HCT116 (cell line): ENCODE results near the gene MAP1LC3B2. TPM values are rescaled to one million over a fixed set of nuclear protein-coding genes. Genes with fewer than 3 reads are reported as not detected.

Experiments used
- ATAC-seq: fragments of 200-7000 bp; cut with Tn5 transposase; 2 replicates; pipeline ENCODE4 v1.9.1; 2020; ENCODE audit warnings: mild to moderate bottlenecking, moderate library complexity
- BruUV-seq: library from RNA; stranded (reverse); fragments of 400-500 nt; replicated peaks from 2 replicates; lab custom pipeline; 2021; lab: Mats Ljungman, UMichigan
- CTCF ChIA-PET: fragments of 300-600 bp; sonication (Branson Sonifier 250); formaldehyde crosslinking; loops from one replicate; lab custom pipeline; 2021; ENCODE audit warnings: antibody characterized with exemption; lab: Charles Lee
- POLR2A ChIA-PET: fragments of 300-600, 350-600 bp; sonication (Branson Sonifier 250); formaldehyde crosslinking; loops from one replicate; lab custom pipeline; 2021; ENCODE audit warnings: antibody characterized with exemption; lab: Charles Lee
- RAD21 ChIA-PET, 2 experiments: fragments of 300-600 bp; sonication (Branson Sonifier 250); formaldehyde crosslinking; loops; one replicate each; lab custom pipeline; 2023; ENCODE audit warnings: low total read pairs in 2 of 2; ENCODE audit not compliant: uncharacterized antibody in 2 of 2, unreplicated experiment in 2 of 2, low non-redundant PET in 1 of 2; lab: Charles Lee
- DNase-seq: peaks from one replicate; pipeline ENCODE4 v3.0.0-alpha.2; 2010; ENCODE audit warnings: low read depth, low spot score
- H2AFZ ChIP-seq: fragments of 200-600 bp; shearing (Covaris generic), sonication (generic); 2 replicates; pipeline ENCODE4 v1.6.1; 2017; ENCODE audit warnings: low read depth, mixed run types, mixed read lengths, antibody characterized with exemption, low read length; ENCODE audit not compliant: poor library complexity, severe bottlenecking
- H3K27ac ChIP-seq: 2 replicates; pipeline ENCODE4 v1.5.1; 2012; ENCODE audit warnings: low read depth, low read length
- H3K27me3 ChIP-seq: fragments of 200-600 bp; sonication (generic); 2 replicates; pipeline ENCODE4 v1.6.1; 2016; ENCODE audit warnings: mixed run types, low read length, mixed read lengths; ENCODE audit not compliant: insufficient read depth
- H3K36me3 ChIP-seq, 2 experiments: fragments of 200-500 bp in 1 of 2; fragments of 200-600 bp in 1 of 2; sonication (Bioruptor generic) in 1 of 2; sonication (generic) in 1 of 2; 2 replicates each; pipeline versions ENCODE4 v1.5.1 to v1.6.1; 2014 to 2016; ENCODE audit warnings: low read length in 2 of 2, inconsistent platforms in 1 of 2, mixed read lengths in 1 of 2, mixed run types in 1 of 2; ENCODE audit not compliant: insufficient read depth in 2 of 2, control insufficient read depth in 1 of 2
- H3K4me1 ChIP-seq, 2 experiments: fragments of 200-600 bp in 1 of 2; sonication (generic) in 1 of 2; 2 replicates each; pipeline versions ENCODE4 v1.5.1 to v1.6.1; 2012 to 2017; ENCODE audit warnings: low read length in 2 of 2, inconsistent platforms in 1 of 2, mild to moderate bottlenecking in 1 of 2, mixed read lengths in 1 of 2, mixed run types in 1 of 2, moderate library complexity in 1 of 2; ENCODE audit not compliant: insufficient read depth in 2 of 2, control insufficient read depth in 1 of 2
- H3K4me2 ChIP-seq: fragments of 200-600 bp; sonication (generic); 2 replicates; pipeline ENCODE4 v1.6.1; 2017; ENCODE audit warnings: mixed run types, low read length, mixed read lengths
- H3K4me3 ChIP-seq, 2 experiments: fragments of 200-600 bp in 1 of 2; sonication (generic) in 1 of 2; replicated peaks in 1 of 2; 2 replicates each; pipeline ENCODE4 v1.5.1; 2011 to 2016; ENCODE audit warnings: low read length in 2 of 2, control low read depth in 1 of 2, low read depth in 1 of 2, mild to moderate bottlenecking in 1 of 2, mixed read lengths in 1 of 2, mixed run types in 1 of 2
- H3K79me2 ChIP-seq: fragments of 200-600 bp; sonication (generic); 2 replicates; pipeline ENCODE4 v1.6.1; 2017; ENCODE audit warnings: mild to moderate bottlenecking, mixed run types, low read length, moderate library complexity, mixed read lengths; ENCODE audit not compliant: insufficient read depth
- H3K9ac ChIP-seq: fragments of 200-600 bp; sonication (generic); 2 replicates; pipeline ENCODE4 v1.6.1; 2016; ENCODE audit warnings: low read length, mixed read lengths
- H3K9me2 ChIP-seq: fragments of 200-600 bp; sonication (generic), shearing (Covaris generic); 2 replicates; pipeline ENCODE4 v1.6.1; 2017; ENCODE audit warnings: mixed run types, mild to moderate bottlenecking, moderate library complexity; ENCODE audit not compliant: insufficient read depth
- H3K9me3 ChIP-seq, 2 experiments: fragments of 200-500 bp in 1 of 2; fragments of 200-600 bp in 1 of 2; sonication (Bioruptor generic) in 1 of 2; sonication (generic) in 1 of 2; 2 replicates each; pipeline ENCODE4 v1.6.1; 2014 to 2017; ENCODE audit warnings: low read length in 2 of 2, mixed read lengths in 2 of 2, inconsistent platforms in 1 of 2, low read depth in 1 of 2, mild to moderate bottlenecking in 1 of 2, mixed run types in 1 of 2, moderate library complexity in 1 of 2; ENCODE audit not compliant: control insufficient read depth in 1 of 2, insufficient read depth in 1 of 2
- H4K20me1 ChIP-seq: fragments of 200-600 bp; sonication (generic), shearing (Covaris generic); 2 replicates; pipeline ENCODE4 v1.6.1; 2017; ENCODE audit warnings: mixed run types, mild to moderate bottlenecking, moderate library complexity; ENCODE audit not compliant: insufficient read depth
- CBX3 ChIP-seq: IDR thresholded peaks from 2 replicates; pipeline ENCODE4 v1.6.1; 2012; ENCODE audit warnings: low read depth
- CEBPB ChIP-seq: IDR thresholded peaks from 2 replicates; pipeline ENCODE4 v1.6.1; 2012; ENCODE audit warnings: low read depth
- EGR1 ChIP-seq: IDR thresholded peaks from 2 replicates; pipeline ENCODE4 v1.6.1; 2012; ENCODE audit warnings: low read depth
- ELF1 ChIP-seq: IDR thresholded peaks from 2 replicates; pipeline ENCODE4 v1.6.1; 2012; ENCODE audit warnings: low read depth, borderline replicate concordance
- EZH2 ChIP-seq: fragments of 200-600 bp; sonication (generic); IDR thresholded peaks from 2 replicates; pipeline ENCODE4 v1.6.1; 2017; ENCODE audit warnings: antibody characterized with exemption, mixed run types
- JUND ChIP-seq: IDR thresholded peaks from 2 replicates; pipeline ENCODE4 v1.6.1; 2012
- POLR2A ChIP-seq: IDR thresholded peaks from 2 replicates; pipeline ENCODE4 v1.7.0; 2011; ENCODE audit warnings: borderline replicate concordance; ENCODE audit not compliant: insufficient read depth, insufficient read length; ENCODE audit errors: extremely low read depth
- RAD21 ChIP-seq: IDR thresholded peaks from 2 replicates; pipeline ENCODE4 v1.6.1; 2012; ENCODE audit warnings: low read depth, mild to moderate bottlenecking
- SIN3A ChIP-seq: IDR thresholded peaks from 2 replicates; pipeline ENCODE4 v1.6.1; 2012; ENCODE audit warnings: low read depth
- SRF ChIP-seq: IDR thresholded peaks from 2 replicates; pipeline ENCODE4 v1.6.1; 2012; ENCODE audit warnings: low read depth
- YY1 ChIP-seq: IDR thresholded peaks from 2 replicates; pipeline ENCODE4 v1.6.1; 2011; ENCODE audit warnings: low read length, low read depth, moderate library complexity, mild to moderate bottlenecking; ENCODE audit not compliant: insufficient replicate concordance; ENCODE audit errors: extremely low read depth
- intact Hi-C: fragments of 100-400 bp; cut with micrococcal nuclease; formaldehyde crosslinking; loops from 2 replicates; pipeline ENCODE4 v1.10.0; 2022
- total RNA-seq: library from RNA; stranded (reverse); gene quantifications from one replicate; pipeline ENCODE4 v1.2.1, GENCODE V29; 2021; ENCODE audit not compliant: unreplicated experiment
- TF ChIP-seq, protein P1 (sequence below): IDR thresholded peaks from 2 replicates; pipeline ENCODE4 v1.6.1; 2012
- TF ChIP-seq, protein P2 (sequence below): IDR thresholded peaks from 2 replicates; pipeline ENCODE4 v1.6.1; 2012

MAP1LC3B2 gene
- total RNA-seq, 1 experiment from 2014 or later = 4.7 TPM

DNA sequence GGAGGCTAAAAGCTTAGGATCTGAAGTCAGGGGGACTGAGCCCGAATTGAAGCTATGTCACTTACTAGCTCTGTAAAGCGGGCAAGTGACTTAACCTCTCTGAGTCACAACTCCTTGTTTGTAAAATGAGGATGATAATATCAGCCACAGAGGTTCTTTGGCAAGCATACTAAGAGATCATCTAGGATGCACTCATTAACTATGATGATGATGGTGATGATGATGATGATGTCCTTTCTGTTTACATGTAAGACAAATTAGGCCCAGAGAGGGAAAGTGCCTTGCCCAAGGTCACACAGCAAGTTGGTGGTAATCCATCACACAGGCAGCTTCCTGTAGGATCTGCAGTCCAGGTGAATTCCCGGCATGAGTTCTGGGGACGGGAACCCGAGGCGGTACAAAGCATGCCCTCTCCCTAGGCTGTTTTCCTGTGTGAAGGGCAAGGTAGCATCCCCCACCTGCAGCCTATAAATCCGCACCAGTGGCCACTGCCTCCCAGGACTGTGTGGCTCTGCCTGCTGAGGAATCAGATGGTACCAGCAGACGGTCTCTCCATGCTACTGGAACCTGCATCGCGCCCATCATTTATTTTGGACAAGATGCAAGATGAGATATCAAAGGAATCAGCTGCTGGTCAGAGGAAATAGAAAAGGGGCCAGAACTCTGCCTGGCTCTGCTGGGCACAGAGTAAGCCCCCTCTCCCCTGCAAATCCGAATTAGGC lies 55.2 kb downstream of the MAP1LC3B2 start:
- peaks cover 8 to 26% of the 10 kb centered on the region in 2 experiments for H3K4me1 ChIP-seq
- H3K36me3 ChIP-seq = no peaks in the 10 kb centered on the region
- H3K9me3 ChIP-seq = peaks cover 0 to 8% of the 10 kb centered on the region in 2 experiments; a peak in 2 of 4 replicates
- no peak overlapping the region for H3K9ac ChIP-seq
- H3K79me2 ChIP-seq = no peaks in the 10 kb centered on the region
- BruUV-seq = no TSS peak
- CTCF ChIA-PET = no interaction called here
- RAD21 ChIA-PET = no interaction called here
- intact Hi-C loops = no loop called here
- ATAC-seq (no peak), DNase-seq (no peak)
- H2AFZ ChIP-seq = no peak overlapping the region
- POLR2A ChIA-PET = no interaction called here
- H4K20me1 ChIP-seq = no peaks in the 10 kb centered on the region
- TF ChIP-seq, protein P1, sequence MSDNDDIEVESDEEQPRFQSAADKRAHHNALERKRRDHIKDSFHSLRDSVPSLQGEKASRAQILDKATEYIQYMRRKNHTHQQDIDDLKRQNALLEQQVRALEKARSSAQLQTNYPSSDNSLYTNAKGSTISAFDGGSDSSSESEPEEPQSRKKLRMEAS = no peak
- TF ChIP-seq SRF (no peak), RAD21 (no peak), ELF1 (no peak), EZH2 (no peak), POLR2A (no peak), SIN3A (no peak), CEBPB (no peak), YY1 (no peak), CBX3 (no peak), EGR1 (no peak), JUND (no peak)
- TF ChIP-seq, protein P2, sequence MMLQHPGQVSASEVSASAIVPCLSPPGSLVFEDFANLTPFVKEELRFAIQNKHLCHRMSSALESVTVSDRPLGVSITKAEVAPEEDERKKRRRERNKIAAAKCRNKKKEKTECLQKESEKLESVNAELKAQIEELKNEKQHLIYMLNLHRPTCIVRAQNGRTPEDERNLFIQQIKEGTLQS = no peak
- no peak overlapping the region for H3K4me2 ChIP-seq
- no peak overlapping the region for H3K27ac ChIP-seq
- H3K4me3 ChIP-seq = no peak overlapping the region
- no peaks in the 10 kb centered on the region for H3K27me3 ChIP-seq
- H3K9me2 ChIP-seq = no peaks in the 10 kb centered on the region
